Endometrial microvascular endothelial cells (primary cell): ENCODE data around the gene STEAP1B. TPM values are rescaled to one million over a fixed set of nuclear protein-coding genes. Genes with fewer than 3 reads are reported as not detected.
"Not testable (repeated sequence)": the region's sequence is repeated elsewhere in the genome, so short reads cannot be mapped to it uniquely, and the experiment has no call there.

Experiments used
- in situ Hi-C: cut with HindIII; loops from 2 replicates; pipeline ENCODE4 v1.10.0; 2017; ENCODE audit warnings: low sequenced_read_pairs, low pct_unique_long_range_greater_than_20kb; ENCODE audit errors: inconsistent ontology term
- total RNA-seq: library from RNA; depleted of rRNA; stranded (reverse); fragments of >200 nt; gene quantifications from one replicate; pipeline ENCODE4 v1.2.3, GENCODE V29; 2015; ENCODE audit errors: inconsistent ontology term

Gene STEAP1B
- total RNA-seq, 1 donor from 2014 or later: 67.3 TPM

- in situ Hi-C loops: not testable (repeated sequence)
These were observed 2.1 kb upstream of the STEAP1B start for GRCh38 chr7:22502104-22502503.

GRCh38 chr7:22501336-22501735, 1.3 kb upstream of the STEAP1B start:
- in situ Hi-C loops: not testable (repeated sequence)

GRCh38 chr7:22499044-22499443, 944 bp downstream of the STEAP1B start:
- in situ Hi-C loops: no loop called here

GRCh38 chr7:22496912-22497311, 3.1 kb downstream of the STEAP1B start:
- in situ Hi-C loops: not testable (repeated sequence)

- in situ Hi-C loops: not testable (repeated sequence)
These were observed 3.6 kb downstream of the STEAP1B start for GRCh38 chr7:22496296-22496888.

GRCh38 chr7:22493160-22493925, 6.6 kb downstream of the STEAP1B start:
- in situ Hi-C loops: not testable (repeated sequence)

- in situ Hi-C loops: no loop called here
These were observed 11.1 kb downstream of the STEAP1B start for GRCh38 chr7:22488643-22489462.

- in situ Hi-C loops: no loop called here
These were observed 11.9 kb downstream of the STEAP1B start for GRCh38 chr7:22487978-22488642.

- in situ Hi-C loops: no loop called here
These were observed 13.4 kb downstream of the STEAP1B start for GRCh38 chr7:22486597-22486996.

- in situ Hi-C loops: no loop called here
These were observed 14.8 kb downstream of the STEAP1B start for GRCh38 chr7:22485189-22485588.

- in situ Hi-C loops: no loop called here
These were observed 17.5 kb downstream of the STEAP1B start for GRCh38 chr7:22482503-22482902.

- in situ Hi-C loops: no loop called here
These were observed 18.3 kb downstream of the STEAP1B start for GRCh38 chr7:22481726-22482125.

- in situ Hi-C loops: no loop called here
These were observed 19.4 kb downstream of the STEAP1B start for GRCh38 chr7:22480523-22481075.

GRCh38 chr7:22477876-22478450, 22.0 kb downstream of the STEAP1B start:
- in situ Hi-C loops: no loop called here

- in situ Hi-C loops: no loop called here
These were observed 22.7 kb downstream of the STEAP1B start for GRCh38 chr7:22477262-22477661.

GRCh38 chr7:22476824-22477223, 23.2 kb downstream of the STEAP1B start:
- in situ Hi-C loops: no loop called here

- in situ Hi-C loops: no loop called here
These were observed 25.3 kb downstream of the STEAP1B start for GRCh38 chr7:22474645-22475044.

- in situ Hi-C loops: no loop called here
These were observed 29.0 kb downstream of the STEAP1B start for GRCh38 chr7:22470981-22471380.
